NCI-H2029 treated with DMSO at 0.1 percent for 48 hours (cell line): ENCODE results near the gene CNIH1.
A peak's percentile ranks its signal among the peaks of the same experiment; 100 is the strongest.
"Not testable (repeated sequence)": the region's sequence is repeated elsewhere in the genome, so short reads cannot be mapped to it uniquely, and the experiment has no call there.

Source experiments
- DNase-seq: peaks from one replicate; lab custom pipeline; 2025; lab: John Stamatoyannopoulos, UW

CNIH1 gene

DNA sequence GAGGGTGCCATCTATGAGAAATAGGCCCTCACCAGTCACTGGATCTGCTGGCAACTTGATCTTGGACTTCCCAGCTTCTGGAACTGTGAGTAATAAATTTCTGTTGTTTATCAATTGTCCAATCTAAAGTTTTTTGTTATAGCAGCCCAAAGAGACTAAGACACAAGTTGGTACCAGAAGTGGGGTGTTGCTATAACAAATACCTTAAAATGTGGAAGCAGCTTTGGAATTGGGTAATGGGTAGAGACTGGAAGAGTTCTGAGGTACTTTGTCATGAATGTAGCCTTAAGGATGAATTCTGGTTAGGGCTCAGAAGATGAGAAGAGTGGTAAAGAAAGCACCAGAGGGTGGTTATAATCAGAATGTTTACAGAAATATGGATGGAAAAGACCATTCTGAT, 26.1 kb upstream of the CNIH1 start:
- no peak for DNase-seq

DNA sequence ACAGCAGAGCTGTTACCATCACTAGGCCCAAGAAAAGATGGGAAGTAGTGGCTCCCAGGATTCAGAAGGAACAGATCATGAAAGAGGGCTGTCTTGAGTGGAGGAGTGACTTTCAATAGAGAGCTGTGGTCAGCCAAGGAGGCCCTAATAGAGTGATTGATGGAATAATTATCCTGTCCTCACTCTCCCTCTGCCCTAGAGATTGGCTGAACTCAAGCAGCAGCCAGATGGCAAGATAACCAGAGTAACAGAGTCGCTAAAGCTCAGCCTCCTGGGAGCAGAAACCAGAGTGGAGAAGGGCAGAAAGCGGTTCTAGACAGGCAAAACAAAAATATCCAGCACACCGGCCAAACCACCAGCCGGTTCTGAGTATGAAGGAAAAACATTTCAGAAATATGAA, 24.5 kb upstream of the CNIH1 start:
- DNase-seq = no peak

DNA sequence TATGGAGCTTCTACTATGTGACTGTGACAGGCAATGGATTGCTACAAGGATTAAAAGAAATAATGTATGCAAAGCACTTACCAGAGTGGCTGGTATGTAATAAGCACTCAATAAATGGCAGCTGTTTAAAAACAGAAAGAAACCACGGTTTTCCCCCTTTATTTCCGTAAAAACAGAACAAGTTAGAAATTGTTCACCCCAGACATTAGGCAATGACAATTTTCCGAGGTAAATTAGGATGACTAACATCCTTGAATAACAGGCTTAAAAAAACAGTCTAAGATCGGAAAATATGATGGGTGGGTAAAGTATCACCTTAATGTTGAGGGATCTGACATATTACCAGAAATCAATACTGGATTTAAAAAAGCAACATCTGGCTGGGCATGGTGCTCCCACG, 20.9 kb upstream of the CNIH1 start:
- no peak for DNase-seq

DNA sequence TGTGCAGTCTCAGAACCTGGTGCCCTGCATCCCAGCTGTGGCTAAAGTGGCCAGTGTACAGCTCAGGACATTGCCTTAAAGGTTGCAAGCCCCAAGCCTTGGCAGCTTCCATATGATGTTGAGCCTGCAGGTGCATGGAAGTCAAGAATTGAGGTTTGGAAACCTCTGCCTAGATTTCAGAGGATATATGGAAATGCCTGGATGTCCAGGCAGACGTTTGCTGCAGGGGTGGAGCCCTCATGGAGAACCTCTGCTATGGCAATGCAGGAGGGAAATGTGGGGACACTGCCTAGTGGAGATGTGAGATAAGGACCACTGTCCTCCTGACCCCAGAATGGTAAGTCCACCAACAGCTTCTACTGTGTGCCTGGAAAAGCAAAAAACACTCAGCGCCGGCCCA, 17.9 kb upstream of the CNIH1 start:
- DNase-seq = no peak

DNA sequence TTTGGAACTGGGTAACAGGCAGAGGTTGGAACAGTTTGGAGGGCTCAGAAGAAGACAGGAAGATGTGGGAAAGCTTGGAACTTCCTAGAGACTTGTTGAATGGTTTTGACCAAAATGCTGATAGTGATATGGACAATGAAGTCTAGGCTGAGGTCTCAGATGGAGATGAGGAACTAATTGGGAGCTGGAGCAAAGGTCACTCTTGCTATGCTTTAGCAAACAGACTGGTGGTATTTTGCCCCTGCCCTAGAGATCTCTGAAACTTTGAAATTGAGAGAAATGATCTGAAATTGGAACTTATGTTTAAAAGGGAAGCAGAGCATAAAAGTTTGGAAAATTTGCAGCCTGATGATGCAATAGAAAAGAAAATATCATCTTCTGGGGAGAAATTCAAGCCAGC, 17.4 kb upstream of the CNIH1 start:
- not testable (repeated sequence) for DNase-seq

DNA sequence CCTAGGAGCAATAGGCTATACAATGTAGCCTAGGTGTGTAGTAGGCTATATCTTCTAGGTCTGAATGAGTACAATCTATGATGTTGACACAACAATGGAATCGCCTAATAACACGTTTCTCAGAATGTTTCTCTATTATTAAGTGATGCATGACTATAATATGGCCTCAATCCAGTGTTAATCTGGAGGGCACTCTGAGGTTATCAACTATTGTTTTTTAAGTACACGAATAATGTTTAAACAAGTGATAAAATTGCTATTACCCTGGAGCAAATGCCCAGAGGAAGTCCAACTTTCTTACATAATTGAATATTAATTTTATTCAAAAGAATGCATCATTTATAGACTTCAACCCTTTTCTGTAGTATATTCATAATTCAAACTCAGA, 16.4 kb upstream of the CNIH1 start:
- DNase-seq = no peak

DNA sequence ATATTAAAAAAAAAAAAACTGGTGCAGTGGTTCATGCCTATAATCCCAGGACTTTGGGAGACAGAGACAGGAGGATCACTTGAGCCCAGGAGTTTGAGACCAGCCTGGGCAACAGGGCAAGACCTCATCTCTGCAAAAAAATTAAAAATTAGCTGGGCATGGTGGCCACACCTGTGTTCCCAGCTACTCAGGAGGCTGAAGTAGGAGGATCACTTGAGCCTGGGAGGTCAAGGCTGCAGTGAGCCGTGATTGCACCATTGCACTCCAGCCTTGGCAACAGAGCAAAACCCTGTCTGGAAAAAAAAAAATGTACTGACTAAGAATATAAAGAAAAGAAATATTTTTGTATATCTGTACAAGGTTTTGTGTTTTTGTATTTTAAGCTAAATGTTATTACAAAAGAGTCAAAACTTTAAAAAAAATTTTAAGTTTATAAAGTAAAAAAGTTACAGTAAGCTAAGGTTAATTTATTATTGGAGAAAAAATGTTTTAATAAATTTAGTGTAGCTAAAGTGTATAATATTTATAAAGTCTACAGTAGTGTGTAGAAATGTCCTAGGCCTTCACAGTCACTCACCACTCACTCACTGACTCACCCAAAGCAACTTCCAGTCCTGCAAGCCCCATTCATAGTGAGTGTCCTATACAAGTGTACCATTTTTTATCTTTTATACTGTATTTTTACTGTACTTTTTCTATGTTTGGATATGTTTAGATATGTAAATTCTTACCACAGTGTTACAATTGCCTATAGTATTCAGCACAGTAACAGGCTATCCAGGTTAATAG, 15.8 kb upstream of the CNIH1 start:
- DNase-seq = not testable (repeated sequence)

DNA sequence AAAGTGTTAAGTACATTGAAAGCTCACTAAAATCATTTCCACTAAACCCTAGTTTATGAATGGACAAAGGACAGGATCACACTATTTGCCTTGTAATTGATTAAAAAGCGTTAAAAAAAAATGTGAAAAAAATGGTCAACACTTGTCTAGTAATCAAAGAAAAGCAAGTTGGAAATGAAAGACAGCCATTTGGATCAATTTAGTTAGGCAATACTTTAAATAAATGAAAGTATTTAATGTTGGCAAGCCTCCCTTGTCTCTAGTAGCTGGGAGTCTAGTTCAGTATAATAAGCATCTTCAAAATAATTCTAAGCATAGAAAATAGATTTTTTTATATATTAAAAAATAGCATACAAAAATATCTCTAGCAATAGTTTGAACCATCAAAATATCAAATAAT, 14.2 kb upstream of the CNIH1 start:
- no peak for DNase-seq

DNA sequence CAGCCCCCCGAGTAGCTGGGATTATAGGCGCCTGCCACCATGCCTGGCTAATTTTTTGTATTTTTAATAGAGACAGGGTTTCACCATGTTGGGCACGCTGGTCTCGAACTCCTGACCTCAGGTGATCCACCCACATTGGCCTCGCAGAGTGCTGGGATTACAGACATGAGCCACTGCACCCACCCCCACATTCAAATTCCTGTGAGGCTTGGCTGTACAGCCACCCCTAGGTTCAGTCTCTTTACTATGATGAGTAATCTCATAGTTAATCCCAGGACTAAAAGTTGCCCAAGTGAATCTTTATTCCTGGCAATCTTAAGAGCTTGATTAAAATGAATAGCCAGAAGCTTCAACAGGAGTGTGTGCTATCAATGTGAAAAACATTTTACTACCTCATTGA, 12.8 kb upstream of the CNIH1 start:
- DNase-seq = not testable (repeated sequence)

DNA sequence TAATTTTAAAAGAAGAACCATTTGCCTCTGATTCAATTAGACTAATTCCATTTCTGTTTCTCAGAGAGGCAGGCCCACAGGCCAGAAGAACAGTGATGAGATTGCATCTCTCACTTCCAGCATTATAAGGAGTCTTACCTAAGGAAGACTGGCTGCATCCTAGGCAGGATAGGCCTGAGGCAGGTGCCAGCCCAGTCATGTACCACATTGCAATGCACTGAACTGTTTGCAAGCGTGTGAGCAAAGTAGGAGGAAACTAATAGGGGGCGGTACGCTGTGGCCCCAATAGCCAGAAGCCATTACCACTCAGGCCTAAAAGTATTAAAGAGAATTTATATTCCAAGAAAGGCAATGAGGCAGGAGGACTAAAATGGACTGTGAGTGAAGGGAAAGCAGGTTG, 12.1 kb upstream of the CNIH1 start:
- DNase-seq = no peak

DNA sequence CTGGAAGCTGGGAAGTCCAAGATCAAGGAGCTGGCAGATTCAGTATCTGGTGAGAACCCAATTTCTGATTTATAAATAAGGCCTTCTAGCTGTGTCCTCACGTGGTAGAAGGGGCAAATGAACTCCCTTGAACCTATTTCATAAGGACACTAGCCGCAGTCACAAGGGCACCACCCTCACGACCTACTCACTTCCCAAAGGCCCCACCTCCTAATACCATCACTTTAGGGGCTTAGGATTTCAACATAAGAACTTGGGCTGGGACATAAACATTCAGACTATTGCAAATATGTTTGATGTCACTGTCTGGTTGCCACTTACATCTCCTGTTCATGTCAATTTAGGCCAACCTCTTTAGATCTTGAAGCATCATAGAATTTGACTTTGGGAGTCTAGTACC, 10.8 kb upstream of the CNIH1 start:
- no peak for DNase-seq

DNA sequence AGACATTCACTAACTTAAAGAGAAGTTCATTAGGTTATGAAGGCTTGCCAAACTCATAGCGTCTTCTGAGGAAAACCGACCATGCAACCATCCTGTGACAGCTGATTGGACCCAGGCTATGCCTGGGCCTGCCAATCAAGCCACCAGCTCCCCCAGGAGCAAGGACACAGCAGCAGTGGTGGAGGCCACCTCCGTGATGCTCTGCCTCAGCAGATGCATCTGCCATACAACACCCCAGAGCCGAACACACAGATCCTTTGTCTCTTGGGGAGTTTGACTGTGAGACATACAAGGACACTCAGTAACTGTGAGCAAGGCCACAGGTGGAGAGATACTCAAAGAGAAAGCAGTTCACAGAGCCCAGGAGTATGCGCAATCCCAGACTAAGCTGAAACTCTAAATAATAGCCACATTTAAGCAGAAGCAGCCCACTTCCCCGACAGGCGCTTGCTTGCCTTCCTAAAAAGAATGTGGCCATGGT, 10.0 kb upstream of the CNIH1 start:
- no peak for DNase-seq

DNA sequence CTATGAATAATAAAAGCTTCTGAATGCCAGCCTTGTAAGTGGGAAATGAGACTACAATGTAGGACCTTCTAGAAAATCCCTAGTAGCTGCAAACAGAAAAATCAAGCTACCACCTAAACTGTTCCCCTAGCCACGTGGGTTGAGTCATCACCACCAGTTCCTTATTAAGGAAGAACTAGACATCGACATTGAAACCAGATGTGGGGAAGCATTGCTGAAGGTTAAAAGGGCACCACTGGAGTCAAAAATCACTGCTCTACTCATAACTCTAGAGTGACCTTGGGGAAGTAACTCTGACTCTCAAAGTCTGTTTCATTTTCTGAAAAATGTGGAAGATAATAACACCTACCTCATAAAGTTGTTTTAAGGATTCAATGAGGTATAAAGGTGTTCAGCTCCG, 9.4 kb upstream of the CNIH1 start:
- DNase-seq = no peak

DNA sequence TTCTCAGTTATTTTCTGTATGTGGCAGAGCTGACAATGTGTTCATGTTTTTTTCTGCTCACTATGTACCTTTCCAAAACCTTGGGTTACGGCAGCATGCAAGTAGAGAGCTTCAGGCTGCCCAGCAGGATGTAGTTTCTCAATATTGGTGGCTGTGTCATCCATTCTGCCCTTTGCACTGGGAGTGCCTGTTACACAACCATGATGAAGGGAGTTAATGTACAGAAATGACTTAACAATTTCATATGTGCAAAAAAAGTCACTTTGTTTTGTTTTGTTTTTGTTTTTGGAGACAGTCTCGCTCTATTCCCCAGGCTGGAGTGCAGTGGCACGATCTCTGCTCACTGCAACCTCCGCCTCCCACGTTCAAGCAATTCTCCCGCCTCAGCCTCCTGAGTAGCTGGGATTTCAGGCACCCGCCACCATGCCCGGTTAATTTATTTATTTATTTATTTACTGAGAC, 6.1 kb upstream of the CNIH1 start:
- no peak for DNase-seq

DNA sequence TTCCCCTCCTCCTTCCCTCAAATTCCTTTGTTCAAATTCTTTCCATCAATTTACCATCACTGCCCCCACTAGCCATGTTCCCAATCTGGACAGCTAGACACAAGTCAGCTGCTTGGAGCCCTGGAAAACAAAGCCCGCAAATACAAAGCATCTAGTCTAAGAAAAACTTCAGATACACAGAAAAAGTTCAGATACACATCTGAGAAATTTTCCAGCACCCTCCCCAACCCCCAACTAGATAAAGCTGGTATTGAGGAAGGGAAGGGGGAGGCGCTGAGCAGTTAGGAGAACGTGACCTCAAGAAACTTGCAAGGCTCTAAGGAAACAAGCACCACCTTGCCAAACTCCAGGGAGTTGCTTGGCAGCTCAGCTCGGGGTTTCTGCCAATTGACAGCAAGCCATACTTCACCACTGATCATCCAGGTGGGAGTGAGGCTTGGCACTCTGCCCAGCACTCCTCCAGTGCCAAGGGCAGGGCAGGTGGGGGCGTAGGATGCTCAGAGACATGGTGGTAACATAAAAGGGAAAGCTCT, 5.1 kb upstream of the CNIH1 start:
- peak; percentile 84 for DNase-seq

DNA sequence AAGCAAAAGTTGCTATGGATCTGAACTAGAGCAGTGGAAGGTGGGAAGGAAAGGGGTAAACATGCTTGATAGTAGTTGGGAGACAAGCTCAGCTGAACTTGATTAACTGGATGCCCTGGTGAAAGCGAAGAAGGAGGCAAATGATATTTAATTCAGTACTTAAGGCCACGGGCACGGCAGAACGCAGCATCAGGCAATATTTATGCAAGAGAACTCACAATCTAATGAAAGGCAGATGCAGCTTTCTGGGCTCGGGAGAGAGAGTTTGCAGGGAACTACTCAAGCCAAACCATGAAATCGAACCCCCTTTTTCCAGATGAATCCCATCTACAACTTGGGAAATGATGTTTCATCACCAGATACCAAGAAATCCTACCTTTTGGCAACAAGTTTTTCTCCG, 3.5 kb upstream of the CNIH1 start:
- DNase-seq = no peak

DNA sequence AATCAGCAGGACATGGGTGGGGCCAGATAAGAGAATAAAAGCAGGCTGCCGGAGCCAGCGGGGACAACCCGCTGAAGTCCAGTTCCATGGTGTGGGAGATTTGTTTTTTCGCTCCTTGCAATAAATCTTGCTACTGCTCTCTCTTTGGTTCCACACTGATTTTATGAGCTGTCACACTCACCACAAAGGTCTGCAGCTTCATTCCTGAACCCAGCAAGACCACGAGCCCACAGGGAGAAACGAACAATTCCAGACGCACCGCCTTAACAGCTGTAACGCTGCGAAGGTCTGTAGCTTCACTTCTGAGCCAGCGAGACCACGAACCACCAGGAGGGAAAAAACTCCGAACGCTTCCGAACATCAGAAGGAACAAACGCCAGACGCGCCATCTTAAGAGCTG, 2.8 kb upstream of the CNIH1 start:
- DNase-seq = no peak

DNA sequence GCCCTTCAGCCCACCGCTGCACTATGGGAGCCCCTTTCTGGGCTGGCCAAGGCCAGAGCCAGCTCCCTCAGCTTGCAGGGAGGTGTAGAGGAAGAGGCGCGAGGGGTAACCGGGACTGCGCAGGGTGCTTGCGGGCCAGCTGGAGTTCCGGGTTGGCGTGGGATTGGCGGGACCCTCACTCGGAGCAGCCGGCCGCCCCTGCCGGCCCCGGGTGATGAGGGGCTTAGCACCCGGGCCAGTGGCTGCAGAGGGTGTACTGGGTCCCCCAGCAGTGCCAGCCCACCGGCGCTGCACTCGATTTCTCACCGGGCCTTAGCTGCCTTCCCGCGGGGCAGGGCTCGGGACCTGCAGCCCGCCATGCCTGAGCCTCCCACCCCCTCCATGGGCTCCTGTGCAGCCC, 1.8 kb upstream of the CNIH1 start:
- not testable (repeated sequence) for DNase-seq

DNA sequence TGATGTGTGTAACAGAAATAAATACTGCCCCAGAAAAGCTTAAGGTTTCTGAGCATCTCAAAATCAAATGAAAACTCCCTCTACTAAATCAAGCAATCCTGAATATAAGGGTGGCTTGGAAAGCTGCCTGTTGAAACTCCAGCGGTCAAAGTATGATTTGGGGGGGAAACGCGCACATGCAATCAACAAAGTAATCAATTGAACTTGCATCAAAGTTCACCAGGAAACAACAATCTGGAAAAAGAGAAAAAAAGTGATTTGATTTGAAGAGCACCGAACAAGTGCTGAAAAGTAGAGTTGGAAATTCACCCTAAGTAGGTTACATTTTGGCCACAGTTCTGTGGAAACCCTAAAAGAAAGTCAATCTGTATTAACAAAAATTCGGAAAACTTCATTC, 700 bp downstream of the CNIH1 start:
- no peak for DNase-seq

DNA sequence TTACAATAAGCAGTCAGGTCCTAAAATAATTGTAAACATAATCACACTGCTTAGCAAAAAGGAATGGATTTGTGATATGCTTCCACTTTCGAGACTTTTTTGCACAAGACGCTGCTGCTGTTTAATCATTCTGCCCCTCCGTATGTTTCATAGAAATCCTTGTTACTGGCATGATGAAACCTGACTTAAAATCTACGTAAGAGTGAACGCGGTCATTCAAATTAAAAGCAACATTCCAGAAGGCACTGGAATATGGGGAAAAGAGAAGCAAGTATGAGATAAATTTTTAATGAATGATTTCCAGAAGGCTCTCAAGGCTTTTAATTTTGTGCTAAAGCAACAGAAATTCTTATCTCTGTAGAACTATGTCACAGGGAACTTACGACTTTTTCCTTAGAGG, 1.1 kb downstream of the CNIH1 start:
- DNase-seq = no peak

DNA sequence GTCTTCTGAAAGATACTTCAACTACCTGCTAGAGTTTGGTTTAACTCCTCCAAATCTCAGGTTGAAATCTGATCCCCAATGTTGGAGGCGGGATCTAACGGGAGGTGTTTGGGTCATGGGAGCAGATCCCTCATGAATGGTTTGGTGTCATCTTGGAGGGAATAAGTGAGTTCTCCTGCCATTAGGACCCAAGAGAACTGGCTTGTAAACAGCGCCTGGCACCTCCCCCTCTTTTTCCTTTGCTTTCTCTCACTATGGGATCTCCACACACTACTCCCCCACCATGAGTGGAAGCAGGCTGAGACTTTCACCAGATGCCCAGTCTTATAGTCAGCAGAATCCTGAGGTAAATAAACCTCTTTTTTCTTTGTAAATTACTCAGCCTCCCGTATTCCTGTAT, 2.5 kb downstream of the CNIH1 start:
- no peak for DNase-seq

DNA sequence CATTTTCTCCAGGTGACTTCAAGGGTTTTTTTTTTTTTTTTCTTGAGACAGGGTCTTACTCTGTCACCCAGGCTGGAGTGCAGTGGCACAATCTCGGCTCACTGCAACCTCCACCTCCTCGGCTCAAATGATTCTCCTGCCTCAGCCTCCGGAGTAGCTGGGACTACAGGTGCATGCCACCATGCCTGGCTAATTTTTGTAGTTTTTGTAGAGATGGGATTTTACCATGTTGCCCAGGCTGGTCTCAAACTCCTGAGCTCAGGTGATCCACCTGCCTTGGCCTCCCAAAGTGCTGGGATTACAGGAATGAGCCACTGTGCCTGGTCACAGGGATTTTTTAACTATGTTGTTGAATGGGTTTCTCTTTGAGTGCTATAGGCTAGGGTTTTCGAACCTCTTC, 3.2 kb downstream of the CNIH1 start:
- DNase-seq = not testable (repeated sequence)

DNA sequence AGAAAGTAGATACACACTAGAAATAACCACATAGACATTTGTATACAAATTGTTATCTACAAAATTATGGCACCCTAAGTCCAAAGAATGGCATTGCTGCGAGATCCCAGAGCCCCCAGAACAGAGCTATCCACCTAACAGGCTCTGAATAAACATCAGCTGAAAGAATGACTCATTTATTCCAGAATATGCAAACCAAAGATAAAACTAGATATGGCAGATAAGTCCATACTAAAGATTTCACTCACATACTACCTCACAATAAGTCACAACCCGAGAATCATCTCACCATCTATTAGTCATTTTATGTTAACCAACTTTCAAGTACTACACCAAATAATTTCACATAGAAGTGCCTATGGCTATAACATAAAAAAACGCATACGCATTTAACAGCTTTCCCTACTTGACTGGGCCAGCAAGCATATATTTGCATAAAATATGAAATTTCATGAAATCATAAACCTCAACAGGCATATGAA, 5.6 kb downstream of the CNIH1 start:
- no peak for DNase-seq

DNA sequence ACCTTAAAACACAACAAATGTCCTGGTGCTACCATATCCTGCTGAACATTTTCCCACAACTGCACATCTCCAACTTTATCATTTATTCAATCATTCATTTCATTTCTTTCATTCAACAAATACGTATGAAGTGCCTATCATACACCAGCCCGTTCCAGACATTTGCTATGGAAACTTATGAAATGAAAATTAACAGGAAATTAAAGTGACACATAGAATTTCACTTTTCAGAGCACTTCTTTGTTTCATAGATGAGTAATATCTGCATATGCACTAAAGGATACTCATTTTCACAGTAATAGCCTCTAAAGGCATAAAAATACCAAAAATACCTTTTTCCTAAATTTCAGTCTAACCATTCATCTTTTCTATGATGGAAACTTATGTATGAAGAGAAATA, 12.6 kb downstream of the CNIH1 start:
- no peak for DNase-seq
